Panc1 (cell line): ENCODE measurements around the gene JHY.

Experiments
- CTCF ChIP-seq: fragments of 450-650 bp; IDR thresholded peaks from 2 replicates; pipeline ENCODE4 v1.5.1; 2017; ENCODE audit warnings: mild to moderate bottlenecking
- POLR2AphosphoS5 ChIP-seq: IDR thresholded peaks from 2 replicates; pipeline ENCODE4 v1.6.1; 2012; ENCODE audit warnings: mild to moderate bottlenecking, low read depth, low read length, moderate library complexity

- TF ChIP-seq POLR2AphosphoS5 (no peak), CTCF (no peak)
Observed at GRCh38 chr11:122898799-122899198, 16.2 kb downstream of the JHY start.
